ENCODE measurements around the gene CYGB.

CYGB gene

GRCh38 chr17:76478730-76479514 is 58.6 kb downstream of the CYGB start:
- no peak for DNase-seq (ENCODE audit: low read depth)
- TF ChIP-seq CTCF (conservative IDR thresholded peaks at IDR 0.05; ENCODE audit: low read depth, low read length) = no peak
- no peak overlapping the region for H3K4me3 ChIP-seq (ENCODE audit: low read length)

GRCh38 chr17:76478097-76478496 is 59.4 kb downstream of the CYGB start:
- no peak for DNase-seq (ENCODE audit: low read depth)
- no peak overlapping the region for H3K4me3 ChIP-seq (ENCODE audit: low read length)
- TF ChIP-seq CTCF (conservative IDR thresholded peaks at IDR 0.05; ENCODE audit: low read depth, low read length) = no peak

GRCh38 chr17:76477576-76477975 is 59.9 kb downstream of the CYGB start:
- no peak for TF ChIP-seq CTCF (conservative IDR thresholded peaks at IDR 0.05; ENCODE audit: low read depth, low read length)

More at GRCh38 chr17:76477576-76477975, 59.9 kb downstream of the CYGB start:
- DNase-seq (ENCODE audit: low read depth) = no peak
- H3K4me3 ChIP-seq (ENCODE audit: low read length) = no peak overlapping the region
